WTC11 (cell line): Measurements from ENCODE around the gene OR13C8. TPM values are rescaled to one million over a fixed set of nuclear protein-coding genes. Genes with fewer than 3 reads are reported as not detected.
A peak's percentile ranks its signal among the peaks of the same experiment; 100 is the strongest.

ENCODE experiments used
- ATAC-seq: fragments of 200-7000 bp; cut with Tn5 transposase; 2 replicates; pipeline ENCODE4 v1.10.0; 2021; ENCODE audit warnings: mild to moderate bottlenecking, moderate library complexity
- CTCF ChIA-PET: fragments of 300-600 bp; sonication (Branson Sonifier 250); formaldehyde crosslinking; loops from one replicate; lab custom pipeline; 2021; ENCODE audit warnings: antibody characterized with exemption; lab: Charles Lee
- POLR2A ChIA-PET: fragments of 350-600 bp; sonication (Branson Sonifier 250); formaldehyde crosslinking; loops from one replicate; lab custom pipeline; 2021; ENCODE audit warnings: antibody characterized with exemption; lab: Charles Lee
- DNase-seq: peaks from one replicate; pipeline ENCODE4 v3.0.0; 2021; ENCODE audit warnings: low spot score
- H3K27ac Mint-ChIP-seq: 2 replicates; pipeline ENCODE4 v1.8.0; 2021; ENCODE audit warnings: mixed read lengths
- H3K27me3 Mint-ChIP-seq: 2 replicates; pipeline ENCODE4 v1.8.0; 2021; ENCODE audit warnings: low read depth, mild to moderate bottlenecking, moderate library complexity, mixed read lengths
- H3K36me3 Mint-ChIP-seq: 2 replicates; pipeline ENCODE4 v1.8.0; 2021; ENCODE audit warnings: mixed read lengths
- H3K4me1 Mint-ChIP-seq: 2 replicates; pipeline ENCODE4 v1.8.0; 2022; ENCODE audit warnings: mixed read lengths
- H3K4me3 Mint-ChIP-seq: 2 replicates; pipeline ENCODE4 v1.8.0; 2021; ENCODE audit warnings: mild to moderate bottlenecking, moderate library complexity, mixed read lengths
- H3K9me3 Mint-ChIP-seq: 2 replicates; pipeline ENCODE4 v1.8.0; 2021; ENCODE audit warnings: mixed read lengths
- CREM ChIP-seq: sonication (generic); formaldehyde crosslinking; IDR thresholded peaks from 2 replicates; pipeline ENCODE4 v1.8.1; 2022; ENCODE audit warnings: mild to moderate bottlenecking, missing genetic modification reagents, moderate library complexity
- FOXJ3 ChIP-seq: sonication (generic); formaldehyde crosslinking; IDR thresholded peaks from 2 replicates; pipeline ENCODE4 v1.9.0; 2021; ENCODE audit warnings: missing genetic modification reagents, mild to moderate bottlenecking, borderline replicate concordance
- FOXK1 ChIP-seq: sonication (generic); formaldehyde crosslinking; IDR thresholded peaks from 2 replicates; pipeline ENCODE4 v1.8.0; 2022; ENCODE audit warnings: mild to moderate bottlenecking, moderate library complexity, missing genetic modification reagents
- GRHL2 ChIP-seq: fragments of 250-450 bp; sonication (Bioruptor Pico); IDR thresholded peaks from 2 replicates; pipeline ENCODE4 v1.8.0; 2022; ENCODE audit warnings: mild to moderate bottlenecking, moderate library complexity; ENCODE audit not compliant: insufficient replicate concordance, severe bottlenecking
- JAZF1 ChIP-seq: fragments of 250-450 bp; sonication (Bioruptor Pico); IDR thresholded peaks from 2 replicates; pipeline ENCODE4 v1.9.0; 2021; ENCODE audit warnings: moderate library complexity, mild to moderate bottlenecking, inconsistent platforms
- JUN ChIP-seq: sonication (generic); formaldehyde crosslinking; IDR thresholded peaks from 2 replicates; pipeline ENCODE4 v1.8.0; 2023; ENCODE audit warnings: mild to moderate bottlenecking, missing genetic modification reagents
- MYBL2 ChIP-seq: sonication (generic); formaldehyde crosslinking; IDR thresholded peaks from 2 replicates; pipeline ENCODE4 v1.8.1; 2023; ENCODE audit warnings: mild to moderate bottlenecking, moderate library complexity, missing genetic modification reagents
- NFATC4 ChIP-seq: fragments of 250-450 bp; sonication (Bioruptor Pico); IDR thresholded peaks from 2 replicates; pipeline ENCODE4 v1.9.0; 2021; ENCODE audit warnings: mild to moderate bottlenecking
- NR2C2 ChIP-seq: sonication (generic); formaldehyde crosslinking; IDR thresholded peaks from 2 replicates; pipeline ENCODE4 v1.8.0; 2022; ENCODE audit warnings: mild to moderate bottlenecking, missing genetic modification reagents
- SOX15 ChIP-seq: fragments of 250-450 bp; sonication (Bioruptor Pico); IDR thresholded peaks from 2 replicates; pipeline ENCODE4 v1.9.0; 2021; ENCODE audit warnings: mild to moderate bottlenecking
- SP1 ChIP-seq: sonication (generic); formaldehyde crosslinking; conservative IDR thresholded peaks from 2 replicates; pipeline ENCODE4 v1.8.1; 2022; ENCODE audit warnings: missing genetic modification reagents
- ZBTB21 ChIP-seq: sonication (generic); formaldehyde crosslinking; IDR thresholded peaks from 2 replicates; pipeline ENCODE4 v1.8.1; 2023; ENCODE audit warnings: mild to moderate bottlenecking, missing genetic modification reagents, borderline replicate concordance
- ZNF317 ChIP-seq: sonication (generic); formaldehyde crosslinking; IDR thresholded peaks from 2 replicates; pipeline ENCODE4 v1.8.1; 2023; ENCODE audit warnings: low read depth, mild to moderate bottlenecking, moderate library complexity, missing genetic modification reagents, borderline replicate concordance
- ZNF423 ChIP-seq: fragments of 250-450 bp; sonication (Bioruptor Pico); IDR thresholded peaks from 2 replicates; pipeline ENCODE4 v2.1.2; 2022; ENCODE audit warnings: mild to moderate bottlenecking, moderate library complexity
- ZNF671 ChIP-seq: fragments of 250-450 bp; sonication (Bioruptor Pico); IDR thresholded peaks from 2 replicates; pipeline ENCODE4 v1.8.0; 2021; ENCODE audit warnings: mild to moderate bottlenecking
- total RNA-seq: library from RNA; stranded (reverse); gene quantifications from 3 replicates; pipeline ENCODE4 v1.2.3, GENCODE V29; 2021
- TF ChIP-seq, protein P1 (sequence below): sonication (generic); formaldehyde crosslinking; IDR thresholded peaks from 2 replicates; pipeline ENCODE4 v1.8.1; 2023; ENCODE audit warnings: mild to moderate bottlenecking, missing genetic modification reagents, moderate library complexity
- TF ChIP-seq, protein P2 (sequence below): sonication (generic); formaldehyde crosslinking; IDR thresholded peaks from 2 replicates; pipeline ENCODE4 v1.8.1; 2022; ENCODE audit warnings: low read depth, missing genetic modification reagents, borderline replicate concordance
- TF ChIP-seq, protein P3 (sequence below): sonication (generic); formaldehyde crosslinking; conservative IDR thresholded peaks from 2 replicates; pipeline ENCODE4 v1.8.1; 2022; ENCODE audit warnings: mild to moderate bottlenecking, missing genetic modification reagents
- TF ChIP-seq, protein P4 (sequence below): fragments of 200-600 bp; IDR thresholded peaks from 2 replicates; pipeline ENCODE4 v1.8.0; 2022; ENCODE audit warnings: antibody characterized with exemption
- TF ChIP-seq, protein P5 (sequence below): sonication (generic); formaldehyde crosslinking; IDR thresholded peaks from 2 replicates; pipeline ENCODE4 v1.8.1; 2023; ENCODE audit warnings: mild to moderate bottlenecking, missing genetic modification reagents
- TF ChIP-seq, protein P6 (sequence below): sonication (generic); formaldehyde crosslinking; IDR thresholded peaks from 2 replicates; pipeline ENCODE4 v1.8.0; 2022; ENCODE audit warnings: mild to moderate bottlenecking, missing genetic modification reagents
- TF ChIP-seq, protein P7 (sequence below): fragments of 250-450 bp; sonication (Bioruptor Pico); conservative IDR thresholded peaks from 2 replicates; pipeline ENCODE4 v1.9.0; 2021; ENCODE audit warnings: mild to moderate bottlenecking

The OR13C8 gene
- total RNA-seq, 1 experiment from 2014 or later: not detected

DNA sequence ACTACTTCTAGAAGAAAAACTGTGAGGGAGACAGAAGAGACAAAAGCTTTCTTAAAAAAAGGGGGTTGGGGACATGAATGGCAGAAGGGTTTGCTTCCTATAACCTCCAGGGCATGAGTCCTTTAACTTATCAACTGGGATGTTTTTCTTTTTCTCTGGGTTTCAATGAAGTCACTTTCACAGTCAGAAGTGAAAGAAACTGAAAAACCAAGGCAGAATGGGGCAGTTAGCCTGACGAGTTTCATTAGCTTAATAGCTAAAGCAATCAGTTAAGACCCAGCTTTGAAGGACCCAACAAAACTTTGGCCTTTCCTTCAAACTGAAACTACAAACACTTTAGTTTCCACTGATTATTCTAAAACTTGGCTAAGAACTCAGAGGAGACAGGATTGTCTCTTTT, 4.6 kb upstream of the OR13C8 start:
- Mint-ChIP-seq H3K9me3 (peaks cover 7% of the 10 kb centered on the region), H3K4me1 (no peaks in the 10 kb centered on the region), H3K27ac (no peak overlapping the region), H3K36me3 (no peaks in the 10 kb centered on the region), H3K27me3 (no peaks in the 10 kb centered on the region), H3K4me3 (no peak overlapping the region)
- ChIA-PET CTCF (no interaction called here), POLR2A (no interaction called here)
- no peak for ATAC-seq
- no peak for DNase-seq
- TF ChIP-seq, protein P1, sequence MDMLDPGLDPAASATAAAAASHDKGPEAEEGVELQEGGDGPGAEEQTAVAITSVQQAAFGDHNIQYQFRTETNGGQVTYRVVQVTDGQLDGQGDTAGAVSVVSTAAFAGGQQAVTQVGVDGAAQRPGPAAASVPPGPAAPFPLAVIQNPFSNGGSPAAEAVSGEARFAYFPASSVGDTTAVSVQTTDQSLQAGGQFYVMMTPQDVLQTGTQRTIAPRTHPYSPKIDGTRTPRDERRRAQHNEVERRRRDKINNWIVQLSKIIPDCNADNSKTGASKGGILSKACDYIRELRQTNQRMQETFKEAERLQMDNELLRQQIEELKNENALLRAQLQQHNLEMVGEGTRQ (CRISPR knock-in tag): no peak
- TF ChIP-seq, protein P2, sequence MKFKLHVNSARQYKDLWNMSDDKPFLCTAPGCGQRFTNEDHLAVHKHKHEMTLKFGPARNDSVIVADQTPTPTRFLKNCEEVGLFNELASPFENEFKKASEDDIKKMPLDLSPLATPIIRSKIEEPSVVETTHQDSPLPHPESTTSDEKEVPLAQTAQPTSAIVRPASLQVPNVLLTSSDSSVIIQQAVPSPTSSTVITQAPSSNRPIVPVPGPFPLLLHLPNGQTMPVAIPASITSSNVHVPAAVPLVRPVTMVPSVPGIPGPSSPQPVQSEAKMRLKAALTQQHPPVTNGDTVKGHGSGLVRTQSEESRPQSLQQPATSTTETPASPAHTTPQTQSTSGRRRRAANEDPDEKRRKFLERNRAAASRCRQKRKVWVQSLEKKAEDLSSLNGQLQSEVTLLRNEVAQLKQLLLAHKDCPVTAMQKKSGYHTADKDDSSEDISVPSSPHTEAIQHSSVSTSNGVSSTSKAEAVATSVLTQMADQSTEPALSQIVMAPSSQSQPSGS (CRISPR knock-in tag): no peak
- TF ChIP-seq FOXK1: no peak
- no peak for TF ChIP-seq ZNF423 (CRISPR knock-in tag)
- no peak for TF ChIP-seq ZNF671
- TF ChIP-seq, protein P3, sequence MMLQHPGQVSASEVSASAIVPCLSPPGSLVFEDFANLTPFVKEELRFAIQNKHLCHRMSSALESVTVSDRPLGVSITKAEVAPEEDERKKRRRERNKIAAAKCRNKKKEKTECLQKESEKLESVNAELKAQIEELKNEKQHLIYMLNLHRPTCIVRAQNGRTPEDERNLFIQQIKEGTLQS (CRISPR knock-in tag): no peak
- no peak for TF ChIP-seq MYBL2
- no peak for TF ChIP-seq NFATC4
- TF ChIP-seq SP1 (CRISPR knock-in tag): no peak
- no peak for TF ChIP-seq JAZF1 (CRISPR knock-in tag)
- no peak for TF ChIP-seq CREM (CRISPR knock-in tag)
- TF ChIP-seq, protein P4, sequence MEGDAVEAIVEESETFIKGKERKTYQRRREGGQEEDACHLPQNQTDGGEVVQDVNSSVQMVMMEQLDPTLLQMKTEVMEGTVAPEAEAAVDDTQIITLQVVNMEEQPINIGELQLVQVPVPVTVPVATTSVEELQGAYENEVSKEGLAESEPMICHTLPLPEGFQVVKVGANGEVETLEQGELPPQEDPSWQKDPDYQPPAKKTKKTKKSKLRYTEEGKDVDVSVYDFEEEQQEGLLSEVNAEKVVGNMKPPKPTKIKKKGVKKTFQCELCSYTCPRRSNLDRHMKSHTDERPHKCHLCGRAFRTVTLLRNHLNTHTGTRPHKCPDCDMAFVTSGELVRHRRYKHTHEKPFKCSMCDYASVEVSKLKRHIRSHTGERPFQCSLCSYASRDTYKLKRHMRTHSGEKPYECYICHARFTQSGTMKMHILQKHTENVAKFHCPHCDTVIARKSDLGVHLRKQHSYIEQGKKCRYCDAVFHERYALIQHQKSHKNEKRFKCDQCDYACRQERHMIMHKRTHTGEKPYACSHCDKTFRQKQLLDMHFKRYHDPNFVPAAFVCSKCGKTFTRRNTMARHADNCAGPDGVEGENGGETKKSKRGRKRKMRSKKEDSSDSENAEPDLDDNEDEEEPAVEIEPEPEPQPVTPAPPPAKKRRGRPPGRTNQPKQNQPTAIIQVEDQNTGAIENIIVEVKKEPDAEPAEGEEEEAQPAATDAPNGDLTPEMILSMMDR: no peak
- no peak for TF ChIP-seq ZBTB21 (CRISPR knock-in tag)
- TF ChIP-seq, protein P5, sequence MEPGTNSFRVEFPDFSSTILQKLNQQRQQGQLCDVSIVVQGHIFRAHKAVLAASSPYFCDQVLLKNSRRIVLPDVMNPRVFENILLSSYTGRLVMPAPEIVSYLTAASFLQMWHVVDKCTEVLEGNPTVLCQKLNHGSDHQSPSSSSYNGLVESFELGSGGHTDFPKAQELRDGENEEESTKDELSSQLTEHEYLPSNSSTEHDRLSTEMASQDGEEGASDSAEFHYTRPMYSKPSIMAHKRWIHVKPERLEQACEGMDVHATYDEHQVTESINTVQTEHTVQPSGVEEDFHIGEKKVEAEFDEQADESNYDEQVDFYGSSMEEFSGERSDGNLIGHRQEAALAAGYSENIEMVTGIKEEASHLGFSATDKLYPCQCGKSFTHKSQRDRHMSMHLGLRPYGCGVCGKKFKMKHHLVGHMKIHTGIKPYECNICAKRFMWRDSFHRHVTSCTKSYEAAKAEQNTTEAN (CRISPR knock-in tag): no peak
- TF ChIP-seq GRHL2 (CRISPR knock-in tag): no peak

DNA sequence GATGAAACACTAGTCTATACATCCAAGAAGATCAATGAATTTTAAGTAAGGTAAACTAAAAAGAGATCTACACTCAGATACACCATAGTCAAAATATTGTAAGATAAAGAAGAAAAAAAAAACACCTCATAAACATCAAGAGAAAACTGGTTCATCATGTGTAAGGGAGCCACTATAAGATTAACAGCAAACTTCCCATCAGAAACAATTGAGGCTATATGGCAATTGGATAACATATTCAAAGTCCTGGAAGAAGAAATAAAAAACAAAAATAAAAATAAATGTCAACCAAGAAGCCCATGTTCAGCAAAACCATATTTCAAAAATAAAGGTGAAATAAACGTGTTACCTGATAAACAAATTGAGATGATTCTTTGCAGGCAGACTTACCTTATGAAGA, 3.6 kb downstream of the OR13C8 start:
- no peak for ATAC-seq
- DNase-seq: no peak
- Mint-ChIP-seq H3K27me3 (no peaks in the 10 kb centered on the region), H3K36me3 (peaks cover 5% of the 10 kb centered on the region; the same call in 1 of the 2 replicates), H3K27ac (no peak overlapping the region), H3K9me3 (peaks cover 25% of the 10 kb centered on the region), H3K4me1 (no peaks in the 10 kb centered on the region), H3K4me3 (no peak overlapping the region)
- ChIA-PET CTCF (no interaction called here), POLR2A (interaction anchor here (0.6 kb wide), 1 partner anchor 375 kb away, joined by 3 read pairs; no protein-coding TSS in a partner anchor)
- TF ChIP-seq JUN (no peak), FOXJ3 (CRISPR knock-in tag) (no peak), SOX15 (CRISPR knock-in tag) (no peak), ZNF317 (CRISPR knock-in tag) (peak; percentile 94), NR2C2 (no peak)
- TF ChIP-seq, protein P6, sequence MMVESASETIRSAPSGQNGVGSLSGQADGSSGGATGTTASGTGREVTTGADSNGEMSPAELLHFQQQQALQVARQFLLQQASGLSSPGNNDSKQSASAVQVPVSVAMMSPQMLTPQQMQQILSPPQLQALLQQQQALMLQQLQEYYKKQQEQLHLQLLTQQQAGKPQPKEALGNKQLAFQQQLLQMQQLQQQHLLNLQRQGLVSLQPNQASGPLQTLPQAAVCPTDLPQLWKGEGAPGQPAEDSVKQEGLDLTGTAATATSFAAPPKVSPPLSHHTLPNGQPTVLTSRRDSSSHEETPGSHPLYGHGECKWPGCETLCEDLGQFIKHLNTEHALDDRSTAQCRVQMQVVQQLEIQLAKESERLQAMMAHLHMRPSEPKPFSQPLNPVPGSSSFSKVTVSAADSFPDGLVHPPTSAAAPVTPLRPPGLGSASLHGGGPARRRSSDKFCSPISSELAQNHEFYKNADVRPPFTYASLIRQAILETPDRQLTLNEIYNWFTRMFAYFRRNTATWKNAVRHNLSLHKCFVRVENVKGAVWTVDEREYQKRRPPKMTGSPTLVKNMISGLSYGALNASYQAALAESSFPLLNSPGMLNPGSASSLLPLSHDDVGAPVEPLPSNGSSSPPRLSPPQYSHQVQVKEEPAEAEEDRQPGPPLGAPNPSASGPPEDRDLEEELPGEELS (CRISPR knock-in tag): no peak
- TF ChIP-seq, protein P7, sequence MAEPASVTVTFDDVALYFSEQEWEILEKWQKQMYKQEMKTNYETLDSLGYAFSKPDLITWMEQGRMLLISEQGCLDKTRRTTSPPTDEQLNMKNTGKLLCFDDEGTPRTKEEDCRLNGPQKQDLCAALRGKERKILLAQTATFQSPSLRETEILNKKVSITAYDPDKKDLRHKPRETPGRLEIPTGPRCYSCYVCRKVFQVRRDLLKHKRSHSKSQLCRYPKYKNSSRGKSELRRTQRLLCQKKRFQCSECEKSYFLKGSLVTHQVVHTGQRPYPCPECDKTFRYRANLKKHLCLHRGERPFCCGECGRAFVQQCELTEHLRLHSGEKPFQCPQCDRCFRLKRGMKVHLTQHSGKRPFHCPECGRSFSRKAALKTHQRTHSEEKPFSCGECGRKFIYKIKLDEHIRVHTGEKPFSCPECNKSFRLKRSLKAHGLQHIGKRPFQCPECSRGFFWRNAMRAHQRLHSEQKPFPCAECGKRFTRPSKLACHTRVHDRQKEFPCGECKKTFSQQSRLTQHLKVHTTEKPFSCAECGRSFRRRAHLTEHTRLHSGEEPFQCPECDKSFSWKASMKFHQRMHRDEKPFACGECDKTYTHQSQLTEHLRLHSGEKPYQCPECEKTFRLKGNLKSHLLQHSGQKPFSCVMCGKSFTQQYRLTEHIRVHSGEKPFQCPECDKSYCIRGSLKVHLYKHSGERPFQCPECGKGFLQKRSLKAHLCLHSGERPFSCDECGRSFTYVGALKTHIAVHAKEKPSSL (CRISPR knock-in tag): no peak
